HCT116 (cell line): Measurements from ENCODE around the gene MON1B. TPM values are rescaled to one million over a fixed set of nuclear protein-coding genes. Genes with fewer than 3 reads are reported as not detected.

Source experiments
- ATAC-seq: fragments of 200-7000 bp; cut with Tn5 transposase; 2 replicates; pipeline ENCODE4 v1.9.1; 2020; ENCODE audit warnings: mild to moderate bottlenecking, moderate library complexity
- BruUV-seq: library from RNA; stranded (reverse); fragments of 400-500 nt; replicated peaks from 2 replicates; lab custom pipeline; 2021; lab: Mats Ljungman, UMichigan
- CTCF ChIA-PET: fragments of 300-600 bp; sonication (Branson Sonifier 250); formaldehyde crosslinking; loops from one replicate; lab custom pipeline; 2021; ENCODE audit warnings: antibody characterized with exemption; lab: Charles Lee
- POLR2A ChIA-PET: fragments of 300-600, 350-600 bp; sonication (Branson Sonifier 250); formaldehyde crosslinking; loops from one replicate; lab custom pipeline; 2021; ENCODE audit warnings: antibody characterized with exemption; lab: Charles Lee
- RAD21 ChIA-PET, 2 experiments: fragments of 300-600 bp; sonication (Branson Sonifier 250); formaldehyde crosslinking; loops; one replicate each; lab custom pipeline; 2023; ENCODE audit warnings: low total read pairs in 2 of 2; ENCODE audit not compliant: uncharacterized antibody in 2 of 2, unreplicated experiment in 2 of 2, low non-redundant PET in 1 of 2; lab: Charles Lee
- DNase-seq: peaks from one replicate; pipeline ENCODE4 v3.0.0-alpha.2; 2010; ENCODE audit warnings: low read depth, low spot score
- H2AFZ ChIP-seq: fragments of 200-600 bp; shearing (Covaris generic), sonication (generic); 2 replicates; pipeline ENCODE4 v1.6.1; 2017; ENCODE audit warnings: low read depth, mixed run types, mixed read lengths, antibody characterized with exemption, low read length; ENCODE audit not compliant: poor library complexity, severe bottlenecking
- H3K27ac ChIP-seq: 2 replicates; pipeline ENCODE4 v1.5.1; 2012; ENCODE audit warnings: low read depth, low read length
- H3K27me3 ChIP-seq: fragments of 200-600 bp; sonication (generic); 2 replicates; pipeline ENCODE4 v1.6.1; 2016; ENCODE audit warnings: mixed run types, low read length, mixed read lengths; ENCODE audit not compliant: insufficient read depth
- H3K36me3 ChIP-seq, 2 experiments: fragments of 200-500 bp in 1 of 2; fragments of 200-600 bp in 1 of 2; sonication (Bioruptor generic) in 1 of 2; sonication (generic) in 1 of 2; 2 replicates each; pipeline versions ENCODE4 v1.5.1 to v1.6.1; 2014 to 2016; ENCODE audit warnings: low read length in 2 of 2, inconsistent platforms in 1 of 2, mixed read lengths in 1 of 2, mixed run types in 1 of 2; ENCODE audit not compliant: insufficient read depth in 2 of 2, control insufficient read depth in 1 of 2
- H3K4me1 ChIP-seq, 2 experiments: fragments of 200-600 bp in 1 of 2; sonication (generic) in 1 of 2; 2 replicates each; pipeline versions ENCODE4 v1.5.1 to v1.6.1; 2012 to 2017; ENCODE audit warnings: low read length in 2 of 2, inconsistent platforms in 1 of 2, mild to moderate bottlenecking in 1 of 2, mixed read lengths in 1 of 2, mixed run types in 1 of 2, moderate library complexity in 1 of 2; ENCODE audit not compliant: insufficient read depth in 2 of 2, control insufficient read depth in 1 of 2
- H3K4me2 ChIP-seq: fragments of 200-600 bp; sonication (generic); 2 replicates; pipeline ENCODE4 v1.6.1; 2017; ENCODE audit warnings: mixed run types, low read length, mixed read lengths
- H3K4me3 ChIP-seq, 2 experiments: fragments of 200-600 bp in 1 of 2; sonication (generic) in 1 of 2; replicated peaks in 1 of 2; 2 replicates each; pipeline ENCODE4 v1.5.1; 2011 to 2016; ENCODE audit warnings: low read length in 2 of 2, control low read depth in 1 of 2, low read depth in 1 of 2, mild to moderate bottlenecking in 1 of 2, mixed read lengths in 1 of 2, mixed run types in 1 of 2
- H3K79me2 ChIP-seq: fragments of 200-600 bp; sonication (generic); 2 replicates; pipeline ENCODE4 v1.6.1; 2017; ENCODE audit warnings: mild to moderate bottlenecking, mixed run types, low read length, moderate library complexity, mixed read lengths; ENCODE audit not compliant: insufficient read depth
- H3K9ac ChIP-seq: fragments of 200-600 bp; sonication (generic); 2 replicates; pipeline ENCODE4 v1.6.1; 2016; ENCODE audit warnings: low read length, mixed read lengths
- H3K9me2 ChIP-seq: fragments of 200-600 bp; sonication (generic), shearing (Covaris generic); 2 replicates; pipeline ENCODE4 v1.6.1; 2017; ENCODE audit warnings: mixed run types, mild to moderate bottlenecking, moderate library complexity; ENCODE audit not compliant: insufficient read depth
- H3K9me3 ChIP-seq, 2 experiments: fragments of 200-500 bp in 1 of 2; fragments of 200-600 bp in 1 of 2; sonication (Bioruptor generic) in 1 of 2; sonication (generic) in 1 of 2; 2 replicates each; pipeline ENCODE4 v1.6.1; 2014 to 2017; ENCODE audit warnings: low read length in 2 of 2, mixed read lengths in 2 of 2, inconsistent platforms in 1 of 2, low read depth in 1 of 2, mild to moderate bottlenecking in 1 of 2, mixed run types in 1 of 2, moderate library complexity in 1 of 2; ENCODE audit not compliant: control insufficient read depth in 1 of 2, insufficient read depth in 1 of 2
- H4K20me1 ChIP-seq: fragments of 200-600 bp; sonication (generic), shearing (Covaris generic); 2 replicates; pipeline ENCODE4 v1.6.1; 2017; ENCODE audit warnings: mixed run types, mild to moderate bottlenecking, moderate library complexity; ENCODE audit not compliant: insufficient read depth
- CEBPB ChIP-seq: IDR thresholded peaks from 2 replicates; pipeline ENCODE4 v1.6.1; 2012; ENCODE audit warnings: low read depth
- CTCF ChIP-seq, 3 experiments: fragments of 200-600 bp in 1 of 3; sonication (generic) in 1 of 3; IDR thresholded peaks in 2 of 3; conservative IDR thresholded peaks in 1 of 3; 2 replicates each; pipeline ENCODE4 v1.5.1; 2012 to 2017; ENCODE audit warnings: low read depth in 2 of 3, low read length in 2 of 3, antibody characterized with exemption in 1 of 3, borderline replicate concordance in 1 of 3, control low read depth in 1 of 3, mild to moderate bottlenecking in 1 of 3, mixed read lengths in 1 of 3, mixed run types in 1 of 3, moderate library complexity in 1 of 3; ENCODE audit not compliant: insufficient read depth in 1 of 3
- ELF1 ChIP-seq: IDR thresholded peaks from 2 replicates; pipeline ENCODE4 v1.6.1; 2012; ENCODE audit warnings: low read depth, borderline replicate concordance
- EZH2phosphoT487 ChIP-seq: fragments of 200-600 bp; IDR thresholded peaks from 2 replicates; pipeline ENCODE4 v1.6.1; 2018; ENCODE audit warnings: antibody characterized with exemption, borderline replicate concordance
- JUND ChIP-seq: IDR thresholded peaks from 2 replicates; pipeline ENCODE4 v1.6.1; 2012
- POLR2AphosphoS5 ChIP-seq: IDR thresholded peaks from 2 replicates; pipeline ENCODE4 v1.6.1; 2011; ENCODE audit warnings: mild to moderate bottlenecking, low read depth, low read length, moderate library complexity
- RAD21 ChIP-seq: IDR thresholded peaks from 2 replicates; pipeline ENCODE4 v1.6.1; 2012; ENCODE audit warnings: low read depth, mild to moderate bottlenecking
- SIN3A ChIP-seq: IDR thresholded peaks from 2 replicates; pipeline ENCODE4 v1.6.1; 2012; ENCODE audit warnings: low read depth
- SP1 ChIP-seq: IDR thresholded peaks from 2 replicates; pipeline ENCODE4 v1.6.1; 2012; ENCODE audit warnings: low read depth
- TCF7L2 ChIP-seq: IDR thresholded peaks from 2 replicates; pipeline ENCODE4 v1.7.0; 2011; ENCODE audit warnings: borderline replicate concordance, inconsistent platforms; ENCODE audit not compliant: insufficient read depth, insufficient read length; ENCODE audit errors: extremely low read depth
- YY1 ChIP-seq: IDR thresholded peaks from 2 replicates; pipeline ENCODE4 v1.6.1; 2011; ENCODE audit warnings: low read length, low read depth, moderate library complexity, mild to moderate bottlenecking; ENCODE audit not compliant: insufficient replicate concordance; ENCODE audit errors: extremely low read depth
- ZBTB33 ChIP-seq: IDR thresholded peaks from 2 replicates; pipeline ENCODE4 v1.6.1; 2011; ENCODE audit warnings: mild to moderate bottlenecking, low read length, moderate library complexity; ENCODE audit not compliant: insufficient replicate concordance; ENCODE audit errors: extremely low read depth
- ZNF274 ChIP-seq: fragments of 200-500 bp; sonication (Bioruptor generic); IDR thresholded peaks from 2 replicates; pipeline ENCODE4 v1.6.1; 2014; ENCODE audit warnings: mild to moderate bottlenecking, low read depth, low read length, inconsistent platforms
- intact Hi-C: fragments of 100-400 bp; cut with micrococcal nuclease; formaldehyde crosslinking; loops from 2 replicates; pipeline ENCODE4 v1.10.0; 2022
- total RNA-seq: library from RNA; stranded (reverse); gene quantifications from one replicate; pipeline ENCODE4 v1.2.1, GENCODE V29; 2021; ENCODE audit not compliant: unreplicated experiment

MON1B gene
- total RNA-seq, 1 experiment from 2014 or later: 34.7 TPM

- DNase-seq: no peak
- H3K27ac ChIP-seq: no peak overlapping the region
- no peaks in the 10 kb centered on the region for H3K27me3 ChIP-seq
- no peaks in the 10 kb centered on the region for H3K79me2 ChIP-seq
- CTCF ChIA-PET: no interaction called here
- ATAC-seq: no peak
- no peaks in the 10 kb centered on the region for H3K9me3 ChIP-seq
- H3K4me1 ChIP-seq: peaks cover 5 to 9% of the 10 kb centered on the region in 2 experiments
- no peaks in the 10 kb centered on the region for H3K9me2 ChIP-seq
- H3K4me2 ChIP-seq: no peak overlapping the region
- intact Hi-C loops: no loop called here
- no peak overlapping the region for H2AFZ ChIP-seq
- BruUV-seq: no TSS peak
- no peaks in the 10 kb centered on the region for H3K36me3 ChIP-seq
- H3K9ac ChIP-seq: no peak overlapping the region
- no peaks in the 10 kb centered on the region for H4K20me1 ChIP-seq
- RAD21 ChIA-PET: no interaction called here
- POLR2A ChIA-PET: no interaction called here
- TF ChIP-seq ELF1 (no peak), EZH2phosphoT487 (no peak), CTCF (IDR thresholded peaks at IDR 0.05 in 2 of 3, conservative IDR thresholded peaks at IDR 0.05 in 1 of 3; ENCODE audit: borderline replicate concordance in 1 of 3, insufficient read depth in 1 of 3, low read depth in 2 of 3, low read length in 2 of 3) (no peak), POLR2AphosphoS5 (no peak), SP1 (no peak), ZBTB33 (no peak), ZNF274 (no peak), JUND (no peak), TCF7L2 (no peak), CEBPB (no peak), YY1 (no peak), SIN3A (no peak), RAD21 (no peak)
- no peak overlapping the region for H3K4me3 ChIP-seq
These were observed 15.5 kb downstream of the MON1B start for GRCh38 chr16:77206533-77206932.
